HEK293T (cell line): ENCODE data around the gene SEC22C.

Source experiments
- ELF4 ChIP-seq: fragments of 450-650 bp; IDR thresholded peaks from 2 replicates; pipeline ENCODE4 v1.6.1; 2017; ENCODE audit warnings: antibody characterized with exemption
- FOXA1 ChIP-seq: fragments of 450-650 bp; IDR thresholded peaks from 2 replicates; pipeline ENCODE4 v1.6.1; 2016; ENCODE audit warnings: mild to moderate bottlenecking
- FOXK2 ChIP-seq: fragments of 450-650 bp; IDR thresholded peaks from 2 replicates; pipeline ENCODE4 v1.6.1; 2016; ENCODE audit warnings: mild to moderate bottlenecking
- L3MBTL2 ChIP-seq: fragments of 450-650 bp; conservative IDR thresholded peaks from 2 replicates; pipeline ENCODE4 v1.6.1; 2016; ENCODE audit warnings: mild to moderate bottlenecking
- NFRKB ChIP-seq: fragments of 450-650 bp; IDR thresholded peaks from 2 replicates; pipeline ENCODE4 v1.6.1; 2016; ENCODE audit warnings: mild to moderate bottlenecking, moderate library complexity
- SP1 ChIP-seq: fragments of 450-650 bp; IDR thresholded peaks from 2 replicates; pipeline ENCODE4 v1.6.1; 2017
- TARDBP ChIP-seq: fragments of 450-650 bp; IDR thresholded peaks from 2 replicates; pipeline ENCODE4 v1.6.1; 2016

- TF ChIP-seq FOXK2: no peak
- TF ChIP-seq NFRKB: no peak
- no peak for TF ChIP-seq SP1
- TF ChIP-seq TARDBP: no peak
- no peak for TF ChIP-seq FOXA1
- TF ChIP-seq L3MBTL2: no peak
- no peak for TF ChIP-seq ELF4
Observed at GRCh38 chr3:42498791-42499477, 82.8 kb downstream of the SEC22C start.
